NB4 (cell line): ENCODE measurements around the gene TRIP12.

Experiments
- DNase-seq: peaks from one replicate; pipeline ENCODE4 v3.0.0; 2010; ENCODE audit warnings: low read depth
- H3K4me3 ChIP-seq: one replicate; pipeline ENCODE4 v1.5.1; 2011; ENCODE audit warnings: mild to moderate bottlenecking, low read depth, low read length, moderate library complexity
- MYC ChIP-seq: IDR thresholded peaks from 2 replicates; pipeline ENCODE4 v1.6.1; 2011; ENCODE audit warnings: low read depth, low read length
- POLR2A ChIP-seq: IDR thresholded peaks from 2 replicates; pipeline ENCODE4 v1.6.1; 2011; ENCODE audit warnings: mild to moderate bottlenecking; ENCODE audit not compliant: insufficient read length; ENCODE audit errors: extremely low read depth
- TF ChIP-seq, protein P1 (sequence below): IDR thresholded peaks from 2 replicates; pipeline ENCODE4 v1.6.1; 2011; ENCODE audit warnings: low read depth, low read length
- TF ChIP-seq, protein P2 (sequence below): IDR thresholded peaks from one replicate; pipeline ENCODE4 v1.5.1; 2012; ENCODE audit warnings: low read depth, low read length

TRIP12 gene

DNA sequence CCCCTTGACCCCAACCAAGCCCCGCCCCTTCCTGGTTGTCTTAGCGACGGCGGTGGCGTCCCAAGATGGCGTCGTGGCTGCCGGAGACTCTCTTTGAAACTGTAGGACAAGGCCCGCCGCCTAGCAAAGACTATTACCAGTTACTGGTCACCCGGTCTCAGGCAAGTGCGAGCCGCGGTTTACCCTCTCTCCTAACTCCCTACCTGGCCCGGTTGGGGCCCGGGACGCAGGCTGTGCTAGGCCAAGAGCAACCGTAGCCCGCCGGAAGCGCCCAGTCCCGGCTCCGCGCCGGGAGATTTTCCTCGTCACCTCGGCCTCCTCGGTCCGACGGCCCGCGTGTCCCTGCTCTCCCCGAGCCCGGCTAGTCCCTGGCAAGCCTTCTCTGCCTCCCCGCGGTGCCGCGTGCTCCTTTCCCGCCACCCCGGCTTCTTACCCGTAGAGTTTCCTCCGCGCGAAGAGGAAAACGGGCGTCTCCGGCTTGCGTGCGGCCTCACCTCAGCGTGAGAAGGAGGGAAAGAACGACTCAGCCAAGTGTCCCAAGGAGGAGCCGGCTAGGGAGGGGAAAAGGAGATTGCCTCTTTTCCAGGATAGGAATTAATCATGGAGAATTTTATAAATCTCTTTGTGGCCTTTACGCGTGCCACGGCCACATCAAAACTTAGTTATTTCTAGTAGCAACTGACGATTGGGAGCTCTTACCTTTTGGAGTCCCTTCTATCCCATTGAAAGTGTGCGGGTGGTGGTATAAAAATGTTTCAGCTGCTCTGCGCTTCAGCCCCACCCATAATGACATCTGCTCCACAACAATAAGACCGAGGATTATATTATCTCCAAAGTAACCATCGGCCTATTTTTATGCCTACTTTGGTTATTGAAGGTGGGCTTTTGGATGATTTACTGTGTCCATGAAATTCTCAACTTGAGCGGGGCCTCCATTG, 909 bp upstream of the TRIP12 start, which contains the start of gene FBXO36:
Gene FBXO36, plus strand, starts transcription at position 55 of the 938 bp plus-strand sequence. Its CDS starts 11 bp downstream, at position 66.
- peak; percentile 84 for DNase-seq
- peak within 1 kb of the TSS; percentile 96 for H3K4me3 ChIP-seq
- TF ChIP-seq MYC: no peak
- TF ChIP-seq, protein P1, sequence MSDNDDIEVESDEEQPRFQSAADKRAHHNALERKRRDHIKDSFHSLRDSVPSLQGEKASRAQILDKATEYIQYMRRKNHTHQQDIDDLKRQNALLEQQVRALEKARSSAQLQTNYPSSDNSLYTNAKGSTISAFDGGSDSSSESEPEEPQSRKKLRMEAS: peak; percentile 62

DNA sequence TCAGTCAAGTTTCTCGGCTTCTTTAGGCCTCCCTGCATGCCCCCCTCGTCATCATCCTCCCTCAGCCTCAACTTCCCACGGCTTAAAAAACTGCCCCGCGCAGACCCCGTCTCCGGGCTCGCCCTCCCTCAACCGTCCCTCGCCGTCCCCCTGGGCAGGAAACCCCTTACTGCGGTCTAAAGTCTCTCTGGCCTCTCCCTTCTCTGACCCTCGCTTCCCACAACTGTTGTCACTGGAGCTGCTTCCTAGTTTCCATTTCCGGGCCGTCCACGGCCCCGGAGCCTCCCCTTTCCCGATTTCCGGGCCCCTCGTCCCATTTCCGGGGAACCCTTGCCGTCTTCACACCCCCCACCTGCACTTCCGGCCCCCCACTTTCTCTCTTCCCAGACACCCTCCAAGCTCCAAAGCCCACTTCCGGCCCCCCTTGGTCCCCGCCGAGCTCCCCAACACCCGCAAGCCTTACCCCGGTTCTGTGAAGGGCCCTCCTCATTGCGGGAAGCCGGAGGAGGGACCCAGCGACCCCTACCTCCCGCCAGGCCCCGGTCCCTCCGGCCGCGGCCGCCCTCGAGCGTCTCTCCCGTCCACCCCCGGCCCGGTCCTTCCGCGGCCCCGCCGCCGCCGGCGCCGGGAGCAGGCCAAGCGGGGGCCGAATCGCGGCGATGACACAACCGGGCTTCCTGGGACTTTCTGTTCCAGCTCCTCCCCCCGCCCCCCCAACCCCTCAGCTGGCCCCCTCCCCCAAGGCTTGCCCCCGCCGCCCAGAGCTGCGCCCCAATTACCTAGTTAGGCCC, 513 bp downstream of the TRIP12 start:
- DNase-seq: peak; percentile 80
- no peak for TF ChIP-seq MYC
- TF ChIP-seq POLR2A: no peak
- peak overlapping the region; percentile 96 for H3K4me3 ChIP-seq

DNA sequence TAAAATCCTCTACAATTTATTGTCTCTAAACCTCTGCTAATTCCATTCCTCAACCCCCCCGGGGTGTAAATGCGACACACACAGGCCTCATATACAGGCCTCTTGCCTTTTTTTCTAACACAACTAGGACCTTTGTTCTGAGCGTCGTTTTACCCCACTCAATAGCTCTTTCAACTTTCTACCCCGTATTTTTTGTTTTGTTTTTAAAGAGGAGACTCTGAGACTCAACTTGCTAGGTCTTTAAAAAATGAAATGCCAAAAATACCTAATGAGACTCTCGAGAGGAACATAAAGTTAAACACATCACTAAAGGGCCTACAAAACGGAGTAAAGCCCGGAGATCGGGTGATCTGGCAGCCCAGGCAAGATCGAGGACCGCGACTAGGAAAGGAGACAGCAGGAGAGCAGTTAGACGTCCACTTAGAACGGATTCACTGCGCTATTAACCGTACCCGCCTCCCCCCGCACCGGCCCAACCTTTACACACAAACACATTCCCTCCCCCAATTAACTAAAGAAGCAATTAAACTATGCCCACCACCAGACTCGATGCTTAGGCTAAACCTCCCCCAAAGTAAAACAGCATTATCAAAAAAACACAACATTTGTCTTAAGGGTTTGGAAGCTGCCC, 1.7 kb downstream of the TRIP12 start:
- TF ChIP-seq POLR2A (no peak), MYC (no peak)
- TF ChIP-seq, protein P1: no peak
- TF ChIP-seq, protein P2, sequence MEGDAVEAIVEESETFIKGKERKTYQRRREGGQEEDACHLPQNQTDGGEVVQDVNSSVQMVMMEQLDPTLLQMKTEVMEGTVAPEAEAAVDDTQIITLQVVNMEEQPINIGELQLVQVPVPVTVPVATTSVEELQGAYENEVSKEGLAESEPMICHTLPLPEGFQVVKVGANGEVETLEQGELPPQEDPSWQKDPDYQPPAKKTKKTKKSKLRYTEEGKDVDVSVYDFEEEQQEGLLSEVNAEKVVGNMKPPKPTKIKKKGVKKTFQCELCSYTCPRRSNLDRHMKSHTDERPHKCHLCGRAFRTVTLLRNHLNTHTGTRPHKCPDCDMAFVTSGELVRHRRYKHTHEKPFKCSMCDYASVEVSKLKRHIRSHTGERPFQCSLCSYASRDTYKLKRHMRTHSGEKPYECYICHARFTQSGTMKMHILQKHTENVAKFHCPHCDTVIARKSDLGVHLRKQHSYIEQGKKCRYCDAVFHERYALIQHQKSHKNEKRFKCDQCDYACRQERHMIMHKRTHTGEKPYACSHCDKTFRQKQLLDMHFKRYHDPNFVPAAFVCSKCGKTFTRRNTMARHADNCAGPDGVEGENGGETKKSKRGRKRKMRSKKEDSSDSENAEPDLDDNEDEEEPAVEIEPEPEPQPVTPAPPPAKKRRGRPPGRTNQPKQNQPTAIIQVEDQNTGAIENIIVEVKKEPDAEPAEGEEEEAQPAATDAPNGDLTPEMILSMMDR: no peak
- DNase-seq: peak; percentile 60
- H3K4me3 ChIP-seq: peak overlapping the region; percentile 96

DNA sequence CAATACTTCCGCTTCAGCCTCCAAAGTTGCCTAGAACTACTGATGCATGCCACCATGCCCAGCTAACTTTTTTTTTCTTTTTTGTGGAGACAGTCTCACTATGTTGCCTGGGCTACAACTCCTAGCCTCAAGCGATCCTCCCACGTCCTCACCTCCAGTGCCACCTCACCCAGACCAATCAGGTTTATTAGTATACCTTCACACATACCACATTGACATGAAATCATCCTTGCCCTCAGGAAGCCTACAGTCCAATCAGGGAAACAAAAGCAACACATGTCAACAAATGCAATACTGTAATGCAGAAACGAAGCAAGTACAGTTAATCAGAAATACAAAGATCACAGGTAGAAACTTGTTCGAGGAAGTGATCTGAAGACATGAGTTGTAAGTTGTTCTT, 4.0 kb downstream of the TRIP12 start:
- DNase-seq: no peak
- TF ChIP-seq POLR2A (no peak), MYC (no peak)
- TF ChIP-seq, protein P1: no peak
- TF ChIP-seq, protein P2: no peak
- no peak overlapping the region for H3K4me3 ChIP-seq

DNA sequence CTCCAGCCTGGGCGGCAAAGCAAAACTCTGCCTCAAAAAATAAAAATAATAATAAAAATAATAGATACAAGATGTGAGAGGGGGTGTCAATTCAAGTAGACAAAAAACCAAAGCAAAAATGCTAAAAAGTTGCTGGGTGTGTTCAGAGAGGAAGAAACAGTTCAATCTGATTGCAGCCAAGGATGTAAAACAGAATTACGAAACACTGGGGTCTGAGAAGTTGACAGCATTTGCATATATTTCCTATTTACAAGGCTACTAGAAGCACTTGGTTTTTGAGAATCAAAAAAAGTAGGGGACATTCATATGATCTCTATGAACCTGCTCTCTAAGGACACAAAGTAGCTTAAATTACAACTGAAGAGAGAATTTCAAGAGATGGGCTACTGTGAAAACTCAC, 7.6 kb downstream of the TRIP12 start:
- H3K4me3 ChIP-seq: no peak overlapping the region
- TF ChIP-seq, protein P2: no peak
- TF ChIP-seq POLR2A (no peak), MYC (no peak)
- TF ChIP-seq, protein P1: no peak
- peak; percentile 71 for DNase-seq

DNA sequence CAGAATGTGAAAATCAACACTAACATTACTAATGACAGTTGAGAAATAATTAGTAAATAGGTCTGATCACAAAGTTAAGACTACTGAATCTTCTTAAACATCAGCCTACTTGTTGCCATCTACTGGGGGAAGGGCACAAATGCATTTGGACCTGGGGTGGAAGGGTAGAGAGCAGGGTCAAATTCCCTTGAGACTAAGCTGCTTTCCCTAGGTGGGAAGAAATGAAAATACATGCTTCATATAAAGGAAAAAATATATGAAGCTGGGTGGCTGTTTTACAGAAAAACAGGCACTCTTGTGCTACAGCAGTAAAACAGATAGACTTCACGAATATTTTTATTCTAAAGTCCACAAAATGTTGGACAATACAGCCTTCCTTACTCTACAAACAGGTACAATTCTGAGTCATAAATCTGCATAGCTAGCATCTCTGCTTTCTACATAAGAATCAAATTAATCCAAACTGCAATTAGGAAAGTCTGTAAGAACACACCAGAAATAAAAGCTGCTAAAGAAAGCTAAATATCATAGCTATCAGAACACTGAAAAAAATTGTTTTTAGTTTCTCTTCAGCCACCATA, 10.9 kb downstream of the TRIP12 start:
- TF ChIP-seq, protein P1: no peak
- TF ChIP-seq MYC (no peak), POLR2A (no peak)
- TF ChIP-seq, protein P2: peak; percentile 43

More for the DNA sequence above, 10.9 kb downstream of the TRIP12 start:
- DNase-seq: peak; percentile 73
- no peak overlapping the region for H3K4me3 ChIP-seq
